ENCODE measurements around the gene DBP. TPM values are rescaled to one million over a fixed set of nuclear protein-coding genes. Genes with fewer than 3 reads are reported as not detected.

The DBP gene
- total RNA-seq, 2 experiments from 2014 or later: 34.0 to 34.8 TPM

DNA sequence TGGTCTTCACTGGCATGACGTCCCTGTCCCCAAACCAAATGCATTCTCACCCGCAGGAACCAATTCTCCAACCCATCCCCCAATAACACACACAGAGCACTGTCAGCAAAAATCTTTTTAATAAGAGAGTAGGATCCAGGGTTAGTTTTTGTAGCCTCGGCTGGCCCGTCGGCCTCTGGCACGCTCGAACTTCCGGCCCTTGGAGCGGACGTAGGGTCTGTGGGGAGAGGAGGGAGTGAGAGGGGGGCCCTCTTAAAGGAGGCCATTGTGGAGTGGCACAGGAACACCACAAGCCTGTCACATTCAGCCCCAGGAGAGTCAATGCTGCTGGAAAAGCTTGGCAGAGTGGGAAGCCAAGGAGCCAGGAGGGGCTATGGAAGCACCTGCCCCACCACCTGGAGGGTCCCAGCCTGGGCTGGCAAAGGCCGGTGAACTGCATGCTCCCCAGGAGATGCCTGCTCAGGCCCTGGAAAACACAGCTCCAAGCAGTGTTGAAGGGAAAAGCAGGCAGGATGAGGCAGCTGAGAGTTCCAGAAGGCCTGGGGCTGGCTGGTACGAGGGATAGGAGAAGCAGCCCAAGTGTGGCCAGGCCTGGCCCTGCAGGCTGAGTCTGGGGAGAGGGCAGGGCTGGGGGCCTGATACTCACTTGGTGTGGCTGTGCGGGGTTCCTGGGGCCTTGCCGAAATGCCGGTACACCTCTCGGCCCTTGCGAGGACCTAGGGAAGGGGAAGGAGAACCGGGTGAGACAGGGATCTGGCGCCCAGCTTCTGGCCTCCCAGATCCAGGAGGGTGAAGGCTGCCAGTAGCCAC, 21.7 kb downstream of the DBP start:
- DNase-seq (peak; percentile 25), ATAC-seq (ENCODE audit: low read depth) (no peak)
- POLR2A ChIA-PET: interaction anchor here (0.6 kb wide), 1 partner anchor 41 kb away, joined by 5 read pairs; no protein-coding TSS in a partner anchor
- no peaks in the 10 kb centered on the region for H3K9me3 Mint-ChIP-seq
- peak overlapping the region; percentile 25 for H3K27ac Mint-ChIP-seq
- peaks cover 23% of the 10 kb centered on the region for H3K4me1 Mint-ChIP-seq
- no peak overlapping the region for H3K4me3 Mint-ChIP-seq
- peaks cover 22% of the 10 kb centered on the region for H3K36me3 Mint-ChIP-seq
- H3K27me3 Mint-ChIP-seq: no peaks in the 10 kb centered on the region

- peaks cover 21% of the 10 kb centered on the region for H3K36me3 Mint-ChIP-seq
- H3K4me3 Mint-ChIP-seq: no peak within 1 kb of the TSS
- no peaks in the 10 kb centered on the region for H3K27me3 Mint-ChIP-seq
- H3K4me1 Mint-ChIP-seq: peaks cover 15% of the 10 kb centered on the region
- H3K27ac Mint-ChIP-seq: peak within 1 kb of the TSS; percentile 26
- H3K9me3 Mint-ChIP-seq: no peaks in the 10 kb centered on the region
- ATAC-seq (ENCODE audit: low read depth) (no peak), DNase-seq (peak; percentile 32)
- POLR2A ChIA-PET: interaction anchor here (1.0 kb wide), 1 partner anchor 9 kb away, joined by 3 read pairs; no protein-coding TSS in a partner anchor
These were observed 22.5 kb downstream of the DBP start, which contains the start of gene FAM83E for GRCh38 chr19:48614436-48615230. Gene FAM83E (minus strand): TSS chr19:48615076. CDS start chr19:48613372, 1,704 bp downstream.

GRCh38 chr19:48613852-48614435, 23.2 kb downstream of the DBP start:
- POLR2A ChIA-PET: interaction anchor here (0.6 to 1.0 kb wide), 2 partner anchors 10 to 13 kb away, joined by 3 to 8 read pairs; no protein-coding TSS in a partner anchor
- Mint-ChIP-seq H3K9me3 (no peaks in the 10 kb centered on the region), H3K27me3 (no peaks in the 10 kb centered on the region), H3K4me3 (no peak overlapping the region), H3K27ac (peak overlapping the region; percentile 26), H3K4me1 (peaks cover 15% of the 10 kb centered on the region), H3K36me3 (peaks cover 19% of the 10 kb centered on the region)
- DNase-seq: peak; percentile 34
- ATAC-seq (ENCODE audit: low read depth): no peak

DNA sequence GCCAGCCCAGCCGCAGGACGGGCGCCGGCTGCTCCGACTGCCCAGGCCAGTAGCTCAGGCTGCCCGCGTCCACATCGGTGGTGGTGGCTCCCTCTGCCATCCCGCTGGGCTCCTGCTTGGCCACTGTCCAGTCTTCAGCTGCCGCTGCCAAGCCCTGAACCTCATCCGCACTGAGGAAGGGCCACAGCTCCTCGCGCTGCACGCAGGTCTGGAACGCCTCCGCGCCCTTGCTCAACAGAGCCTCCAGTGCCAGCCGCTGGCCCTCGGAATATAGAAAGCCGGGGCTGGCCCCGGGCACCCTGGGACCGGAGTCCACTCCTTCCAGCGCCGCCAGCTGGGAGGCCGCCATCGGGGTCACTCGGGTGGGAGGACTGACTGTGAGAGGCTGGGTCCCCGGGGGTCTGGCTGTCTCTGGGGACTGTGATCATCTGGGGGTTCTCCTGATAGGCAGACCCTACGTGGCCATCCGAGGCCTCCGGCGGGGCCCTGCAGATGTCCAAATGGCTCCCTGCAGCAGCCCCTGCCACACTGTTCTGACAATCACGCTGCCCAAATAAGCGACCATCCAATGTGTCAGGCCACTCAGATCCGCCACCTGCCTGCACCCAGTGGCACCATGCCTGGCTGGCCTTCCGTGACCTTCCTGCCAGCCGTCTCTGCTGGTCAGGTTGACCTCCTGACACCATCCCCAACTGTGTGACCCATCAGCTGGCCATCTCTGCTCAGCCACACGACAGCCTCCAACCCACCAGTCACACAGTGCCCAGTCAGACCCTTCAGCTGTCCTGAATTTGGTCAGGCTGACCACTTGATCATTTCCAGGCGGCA, 23.9 kb downstream of the DBP start:
- Mint-ChIP-seq H3K36me3 (peaks cover 14% of the 10 kb centered on the region), H3K4me3 (no peak overlapping the region), H3K9me3 (no peaks in the 10 kb centered on the region), H3K27me3 (no peaks in the 10 kb centered on the region), H3K27ac (no peak overlapping the region), H3K4me1 (peaks cover 18% of the 10 kb centered on the region)
- ATAC-seq (ENCODE audit: low read depth): no peak
- DNase-seq: peak; percentile 29
- POLR2A ChIA-PET: interaction anchor here (0.6 to 1.1 kb wide), 2 partner anchors 14 to 23 kb away, joined by 3 to 8 read pairs; partner anchors contain the start of gene DBP

- POLR2A ChIA-PET: interaction anchor here (1.1 kb wide), 1 partner anchor 25 kb away, joined by 3 read pairs; the partner anchor contains the start of gene DBP
- ATAC-seq (ENCODE audit: low read depth): no peak
- H3K27ac Mint-ChIP-seq: no peak overlapping the region
These were observed 25.3 kb downstream of the DBP start for GRCh38 chr19:48611872-48612271.

DNA sequence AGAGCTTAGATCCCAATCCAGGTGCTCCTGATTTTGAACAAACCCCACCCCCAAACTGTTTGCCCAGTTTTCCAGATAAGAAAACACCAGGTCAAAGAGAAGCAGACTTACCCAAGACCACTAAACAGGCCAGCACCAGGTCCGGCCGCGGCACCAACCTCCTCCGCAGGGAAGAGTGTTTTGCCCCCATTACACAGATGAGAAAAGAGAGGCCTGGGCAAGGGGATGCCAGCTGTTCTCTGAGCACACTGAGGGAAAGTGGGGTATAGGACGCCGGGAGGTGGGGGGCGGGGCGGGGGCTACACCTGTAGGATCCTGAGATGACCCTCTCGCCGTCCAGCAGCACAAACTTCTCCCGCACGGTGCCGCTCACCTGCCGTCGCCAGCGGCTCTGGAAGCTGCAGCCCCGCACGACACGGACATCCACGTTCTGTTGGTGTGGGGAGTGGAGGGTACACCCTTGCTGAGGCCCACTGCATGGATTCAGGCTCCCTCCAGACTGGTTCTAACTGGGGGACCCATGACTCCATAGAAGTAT, 27.5 kb downstream of the DBP start:
- Mint-ChIP-seq H3K4me1 (peaks cover 4% of the 10 kb centered on the region), H3K27me3 (no peaks in the 10 kb centered on the region), H3K9me3 (no peaks in the 10 kb centered on the region), H3K36me3 (no peaks in the 10 kb centered on the region), H3K27ac (no peak overlapping the region), H3K4me3 (no peak overlapping the region)
- DNase-seq: no peak
- POLR2A ChIA-PET: interaction anchor here (0.6 to 1.8 kb wide), 6 partner anchors 10 to 169 kb away, joined by 3 to 10 read pairs (median 4); partner anchors contain the start of genes RPL18 and SPHK2
- ATAC-seq (ENCODE audit: low read depth): no peak

More at GRCh38 chr19:48611872-48612271, 25.3 kb downstream of the DBP start:
- no peak overlapping the region for H3K4me3 Mint-ChIP-seq
- H3K9me3 Mint-ChIP-seq: no peaks in the 10 kb centered on the region
- no peaks in the 10 kb centered on the region for H3K27me3 Mint-ChIP-seq
- peaks cover 14% of the 10 kb centered on the region for H3K4me1 Mint-ChIP-seq
- peaks cover 8% of the 10 kb centered on the region for H3K36me3 Mint-ChIP-seq
- DNase-seq: no peak

- Mint-ChIP-seq H3K27ac (peak overlapping the region; percentile 62), H3K27me3 (no peaks in the 10 kb centered on the region), H3K4me3 (peak overlapping the region; percentile 31), H3K4me1 (peaks cover 4% of the 10 kb centered on the region), H3K9me3 (no peaks in the 10 kb centered on the region), H3K36me3 (no peaks in the 10 kb centered on the region)
- DNase-seq: peak; percentile 56
- peak; percentile 90 for ATAC-seq (ENCODE audit: low read depth)
- POLR2A ChIA-PET: interaction anchor here (0.6 to 1.8 kb wide), 12 partner anchors 8 to 1204 kb away, joined by 3 to 10 read pairs (median 4); partner anchors contain the start of genes FUZ, RPL18 and SPHK2
These were observed 28.3 kb downstream of the DBP start for GRCh38 chr19:48608798-48609263.

DNA sequence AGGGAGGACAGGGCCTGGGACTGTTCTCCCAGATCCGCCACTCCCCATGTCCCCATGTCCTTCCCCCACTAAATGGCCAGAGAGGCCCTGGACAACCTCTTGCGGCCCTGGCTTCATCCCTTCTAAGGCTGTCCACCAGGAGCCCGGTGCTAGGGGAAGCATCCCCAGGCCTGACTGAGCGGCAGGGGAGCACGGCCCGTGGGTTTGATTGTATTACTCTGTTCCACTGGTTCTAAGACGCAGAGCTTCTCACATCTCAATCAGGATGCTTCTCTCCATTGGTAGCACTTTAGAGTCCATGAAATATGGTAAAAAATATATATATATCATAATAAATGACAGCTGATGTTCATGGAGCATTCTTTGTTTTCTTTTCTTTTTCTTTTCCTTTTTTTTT, 29.8 kb downstream of the DBP start:
- Mint-ChIP-seq H3K4me3 (no peak overlapping the region), H3K27me3 (no peaks in the 10 kb centered on the region), H3K36me3 (no peaks in the 10 kb centered on the region), H3K9me3 (no peaks in the 10 kb centered on the region), H3K27ac (no peak overlapping the region), H3K4me1 (peaks cover 4% of the 10 kb centered on the region)
- DNase-seq: no peak
- POLR2A ChIA-PET: no interaction called here
- ATAC-seq (ENCODE audit: low read depth): no peak

DNA sequence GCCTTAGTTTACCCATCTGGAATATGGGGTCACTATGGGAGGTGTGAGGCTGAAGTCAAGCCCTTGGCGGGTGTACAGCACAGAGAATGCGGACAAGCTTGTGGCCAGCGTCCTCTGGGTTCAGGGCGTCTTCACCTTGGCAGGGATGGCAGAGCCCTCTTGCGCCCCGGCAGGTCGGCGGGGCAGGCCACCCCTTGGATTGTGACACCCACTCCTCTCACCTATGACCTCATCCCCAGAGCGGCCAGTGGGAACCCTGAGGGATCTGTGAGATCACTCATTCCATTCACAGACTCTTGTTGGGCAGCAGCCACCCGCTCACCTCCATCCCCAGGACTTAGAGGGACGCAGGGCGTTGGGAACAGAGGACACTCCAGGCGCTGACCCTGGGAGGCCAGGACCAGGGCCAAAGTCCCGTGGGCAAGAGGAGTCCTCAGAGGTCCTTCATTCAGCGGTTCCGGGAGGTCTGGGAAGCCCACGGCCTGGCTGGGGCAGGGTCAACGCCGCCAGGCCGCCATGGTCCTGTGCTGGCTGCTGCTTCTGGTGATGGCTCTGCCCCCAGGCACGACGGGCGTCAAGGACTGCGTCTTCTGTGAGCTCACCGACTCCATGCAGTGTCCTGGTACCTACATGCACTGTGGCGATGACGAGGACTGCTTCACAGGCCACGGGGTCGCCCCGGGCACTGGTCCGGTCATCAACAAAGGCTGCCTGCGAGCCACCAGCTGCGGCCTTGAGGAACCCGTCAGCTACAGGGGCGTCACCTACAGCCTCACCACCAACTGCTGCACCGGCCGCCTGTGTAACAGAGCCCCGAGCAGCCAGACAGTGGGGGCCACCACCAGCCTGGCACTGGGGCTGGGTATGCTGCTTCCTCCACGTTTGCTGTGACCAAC, 30.5 kb downstream of the DBP start, which contains the start of gene SPACA4:
Gene SPACA4 (plus strand): TSS at position 280 of the 896 bp plus-strand sequence. CDS start 237 bp downstream, at position 517.
- no peak for ATAC-seq (ENCODE audit: low read depth)
- H3K27me3 Mint-ChIP-seq: no peaks in the 10 kb centered on the region
- H3K36me3 Mint-ChIP-seq: no peaks in the 10 kb centered on the region
- H3K9me3 Mint-ChIP-seq: no peaks in the 10 kb centered on the region
- POLR2A ChIA-PET: no interaction called here
- DNase-seq: no peak
- no peak within 1 kb of the TSS for H3K27ac Mint-ChIP-seq
- H3K4me1 Mint-ChIP-seq: peaks cover 4% of the 10 kb centered on the region
- no peak within 1 kb of the TSS for H3K4me3 Mint-ChIP-seq

DNA sequence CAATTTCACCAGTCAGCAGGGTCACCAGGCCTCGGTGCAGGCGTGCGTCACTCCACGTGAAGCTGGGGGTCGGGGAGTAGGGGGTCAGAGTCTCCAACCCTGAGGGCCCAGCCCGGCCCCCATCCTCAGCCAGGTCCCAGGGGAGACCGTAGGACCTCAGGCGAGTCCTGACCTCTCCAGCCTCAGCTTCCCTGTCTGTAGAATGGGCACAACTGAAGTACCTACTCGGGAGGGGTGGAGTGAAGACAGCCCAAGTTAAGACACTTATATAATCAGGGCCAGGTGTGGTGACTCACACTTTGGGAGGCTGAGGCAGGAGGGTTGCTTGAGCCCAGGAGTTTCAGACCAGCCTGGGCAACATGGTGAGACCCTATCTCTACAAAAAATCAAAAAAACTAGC, 33.3 kb downstream of the DBP start:
- no peaks in the 10 kb centered on the region for H3K9me3 Mint-ChIP-seq
- no peaks in the 10 kb centered on the region for H3K36me3 Mint-ChIP-seq
- H3K27ac Mint-ChIP-seq: no peak overlapping the region
- H3K27me3 Mint-ChIP-seq: no peaks in the 10 kb centered on the region
- no peak for ATAC-seq (ENCODE audit: low read depth)
- DNase-seq: no peak
- H3K4me3 Mint-ChIP-seq: no peak overlapping the region
- peaks cover 3% of the 10 kb centered on the region for H3K4me1 Mint-ChIP-seq
- POLR2A ChIA-PET: no interaction called here

DNA sequence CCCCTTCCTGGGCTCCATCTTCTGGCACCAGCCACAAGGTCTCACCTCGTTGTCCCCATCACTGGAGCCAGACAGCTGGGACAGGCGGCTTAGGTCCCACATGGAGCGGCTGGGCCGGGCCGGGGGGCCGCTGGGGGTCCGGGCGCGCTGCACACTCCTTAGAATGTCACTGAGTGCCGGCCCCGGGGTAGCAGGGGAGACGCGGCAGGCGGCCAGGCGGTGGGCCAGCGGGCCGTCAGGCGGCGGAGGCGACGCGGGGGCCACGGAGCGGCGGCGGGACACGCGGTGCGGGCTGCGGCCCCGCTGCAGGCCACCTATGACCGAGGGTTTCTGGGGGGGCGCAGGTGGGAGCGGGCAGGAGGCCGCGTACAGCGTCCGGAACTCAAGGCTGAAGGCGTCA, 33.7 kb downstream of the DBP start:
- Mint-ChIP-seq H3K27me3 (no peaks in the 10 kb centered on the region), H3K9me3 (no peaks in the 10 kb centered on the region), H3K4me3 (no peak overlapping the region), H3K27ac (no peak overlapping the region), H3K36me3 (no peaks in the 10 kb centered on the region), H3K4me1 (no peaks in the 10 kb centered on the region)
- POLR2A ChIA-PET: no interaction called here
- DNase-seq (no peak), ATAC-seq (ENCODE audit: low read depth) (no peak)

All from activated naive CD8-positive, alpha-beta T cell treated with anti-CD3 and anti-CD28 coated beads, Interleukin-2, amount 10 ng/mL, durations not matched to agents 7 days and 5 days (primary cell).